HG03342 (cell line): Measurements from ENCODE around the gene FMNL1.
"Not testable (repeated sequence)": the region's sequence is repeated elsewhere in the genome, so short reads cannot be mapped to it uniquely, and the experiment has no call there.

Experiments
- ATAC-seq: cut with Tn5 transposase; IDR thresholded peaks from one replicate; pipeline ENCODE4 v1.9.1; 2021; ENCODE audit warnings: mild to moderate bottlenecking, moderate library complexity; ENCODE audit not compliant: unreplicated experiment

FMNL1 gene

DNA sequence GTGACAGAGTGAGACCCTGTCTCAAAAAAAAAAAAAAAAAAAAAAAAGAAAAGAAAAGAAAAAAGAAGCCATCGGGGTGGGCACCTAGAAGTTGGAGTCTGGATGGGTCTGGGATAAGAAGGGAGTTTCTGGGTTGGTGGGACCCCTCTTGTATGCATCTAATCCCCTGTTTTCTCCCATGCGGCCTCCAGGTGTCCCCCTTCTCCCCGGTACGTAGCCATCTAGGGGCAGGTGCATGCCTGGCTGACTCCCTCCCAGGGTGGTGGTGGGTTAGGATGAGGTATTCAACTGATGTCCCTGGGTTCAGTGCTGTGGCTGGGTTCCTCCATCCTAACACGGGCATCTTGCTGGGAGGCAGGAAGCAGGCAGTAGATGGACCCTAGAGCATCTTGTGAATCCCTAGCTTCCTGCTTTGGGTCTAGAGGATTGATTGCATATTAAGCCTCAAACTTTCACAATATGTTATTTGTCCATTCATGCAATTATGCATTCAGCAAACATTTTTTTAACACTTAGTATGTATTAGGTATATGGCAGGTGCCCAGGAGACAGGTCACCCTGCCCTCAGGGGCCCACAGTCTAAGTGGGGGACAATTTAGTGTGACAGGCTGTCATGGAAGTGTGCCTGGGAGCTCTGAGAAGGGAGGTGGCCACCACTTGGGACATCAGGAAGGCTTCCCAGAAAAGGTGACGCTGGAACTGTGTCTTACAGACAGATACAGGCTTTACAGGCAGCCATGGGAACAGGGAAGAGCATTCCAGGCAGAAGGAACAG is 13.1 kb downstream of the FMNL1 start:
- no peak for ATAC-seq

DNA sequence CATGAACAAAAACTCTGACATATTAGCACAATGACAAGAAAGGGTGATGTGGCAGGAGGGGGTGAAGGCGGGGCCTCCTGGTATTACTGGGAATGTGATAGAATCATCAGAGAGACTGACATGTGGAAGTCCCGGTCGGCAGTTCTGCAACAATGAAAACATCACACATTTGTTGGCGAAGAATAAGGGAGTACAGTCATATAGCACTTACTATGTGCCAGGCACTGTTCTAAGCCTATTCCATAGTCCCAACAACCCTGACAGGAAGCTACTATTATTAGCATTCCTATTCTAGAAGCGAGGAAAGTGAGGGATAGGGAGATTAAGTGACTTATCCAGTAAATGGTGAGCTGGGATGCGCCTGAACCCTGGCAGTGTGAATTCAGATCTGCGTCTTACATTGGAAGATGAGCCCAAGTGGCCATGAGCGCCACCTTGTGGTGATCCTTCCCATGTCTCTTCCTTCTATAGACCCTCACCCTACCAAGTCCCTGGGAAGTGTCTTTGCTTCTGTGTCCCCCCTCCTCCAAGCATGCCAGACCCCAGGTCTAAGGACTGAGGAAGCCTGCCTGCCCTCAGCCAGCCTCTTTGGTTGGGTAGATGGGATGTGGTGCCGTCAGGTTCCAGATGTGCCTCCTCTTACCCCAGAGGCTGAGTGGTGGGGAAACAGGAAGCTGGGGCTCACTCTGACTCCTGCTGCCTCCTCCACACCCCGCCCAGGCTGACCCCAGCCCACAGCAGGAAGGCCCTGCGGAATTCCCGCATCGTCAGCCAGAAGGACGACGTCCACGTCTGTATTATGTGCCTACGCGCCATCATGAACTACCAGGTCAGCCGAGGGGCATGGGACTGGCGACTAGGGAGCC is 14.0 kb downstream of the FMNL1 start:
- no peak for ATAC-seq

GRCh38 chr17:45236282-45236606 is 14.6 kb downstream of the FMNL1 start:
- ATAC-seq: no peak

DNA sequence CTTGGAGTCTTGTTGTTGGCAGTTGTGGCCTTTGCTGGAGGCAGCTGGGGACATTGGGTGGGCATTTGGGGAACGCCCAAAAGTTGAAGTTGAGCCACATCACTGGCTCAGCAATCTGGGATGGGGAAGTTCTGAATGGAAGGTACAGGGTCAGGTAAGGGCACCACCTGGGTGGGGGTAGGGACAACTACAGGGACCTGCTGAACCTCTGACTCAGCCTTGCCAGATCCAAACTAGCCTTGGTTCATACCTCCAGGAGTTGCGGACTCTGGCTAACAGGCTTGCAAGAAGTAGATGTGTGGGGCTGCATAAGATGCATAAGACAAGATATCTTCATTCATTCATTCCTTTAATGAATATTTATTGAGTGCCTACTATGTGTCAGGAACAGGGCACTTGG is 16.0 kb downstream of the FMNL1 start:
- no peak for ATAC-seq

DNA sequence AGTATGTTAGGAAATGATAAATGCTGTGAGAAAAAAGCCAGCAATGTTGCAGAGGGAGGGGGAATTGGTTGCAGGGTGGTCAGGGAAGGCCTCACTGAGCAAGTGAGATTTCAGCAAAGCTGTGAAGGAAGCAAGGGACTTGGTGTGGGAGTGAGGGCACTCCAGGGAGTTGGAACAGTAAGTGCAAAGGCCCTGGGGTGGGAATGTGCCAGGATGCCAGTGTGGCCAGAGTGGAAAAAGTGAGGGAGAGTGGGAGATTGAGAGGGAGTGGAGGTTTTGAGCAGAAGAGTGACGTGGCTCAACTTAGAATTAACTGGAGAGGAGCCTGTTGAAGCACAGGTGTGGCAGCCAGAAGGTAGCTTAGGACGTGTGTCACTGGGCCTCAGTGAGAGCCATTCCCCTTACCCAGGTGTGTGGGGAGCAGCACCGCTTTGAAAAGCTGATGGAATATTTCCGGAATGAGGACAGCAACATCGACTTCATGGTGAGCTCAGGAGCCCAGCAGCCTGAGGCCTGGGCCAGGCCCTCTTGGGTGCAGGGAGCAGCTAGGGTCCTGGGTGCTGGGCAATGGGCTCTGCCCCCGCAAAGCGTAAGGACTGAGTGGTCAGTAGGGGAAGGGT is 16.6 kb downstream of the FMNL1 start:
- ATAC-seq: no peak

DNA sequence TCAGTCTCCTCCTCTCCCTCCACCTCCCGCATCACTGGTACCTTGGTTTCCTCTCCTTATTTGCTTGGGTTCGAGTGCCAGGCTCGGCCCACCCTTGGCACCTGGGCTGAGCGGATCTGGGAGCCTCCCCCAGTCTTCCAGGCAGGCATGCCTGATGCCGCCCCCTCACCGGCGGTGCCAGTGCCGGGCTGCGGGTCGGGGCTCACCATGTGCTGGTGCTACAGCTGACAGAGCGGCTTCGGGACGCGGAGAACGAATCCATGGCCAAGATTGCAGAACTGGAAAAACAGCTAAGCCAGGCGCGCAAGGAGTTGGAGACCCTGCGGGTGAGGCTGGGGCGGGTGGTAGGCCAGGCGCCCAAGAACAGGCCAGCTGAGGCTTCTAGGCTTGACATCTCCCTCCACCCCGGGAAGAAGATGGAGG is 19.2 kb downstream of the FMNL1 start:
- no peak for ATAC-seq

GRCh38 chr17:45241328-45242028 is 19.8 kb downstream of the FMNL1 start:
- no peak for ATAC-seq

GRCh38 chr17:45242029-45242414 is 20.3 kb downstream of the FMNL1 start:
- ATAC-seq: no peak

DNA sequence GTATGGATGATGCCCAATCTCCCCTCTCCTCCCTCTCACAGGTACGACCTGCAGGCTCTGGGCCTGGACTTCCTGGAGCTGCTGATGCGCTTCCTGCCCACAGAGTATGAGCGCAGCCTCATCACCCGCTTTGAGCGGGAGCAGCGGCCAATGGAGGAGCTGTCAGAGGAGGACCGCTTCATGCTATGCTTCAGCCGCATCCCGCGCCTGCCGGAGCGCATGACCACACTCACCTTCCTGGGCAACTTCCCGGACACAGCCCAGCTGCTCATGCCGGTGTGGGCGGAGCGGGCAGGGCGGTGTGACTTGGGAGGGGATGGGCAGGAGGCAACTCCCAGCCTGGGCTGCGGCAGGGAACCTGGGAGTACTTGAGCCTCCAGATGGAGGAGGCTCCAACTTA is 22.1 kb downstream of the FMNL1 start:
- no peak for ATAC-seq

DNA sequence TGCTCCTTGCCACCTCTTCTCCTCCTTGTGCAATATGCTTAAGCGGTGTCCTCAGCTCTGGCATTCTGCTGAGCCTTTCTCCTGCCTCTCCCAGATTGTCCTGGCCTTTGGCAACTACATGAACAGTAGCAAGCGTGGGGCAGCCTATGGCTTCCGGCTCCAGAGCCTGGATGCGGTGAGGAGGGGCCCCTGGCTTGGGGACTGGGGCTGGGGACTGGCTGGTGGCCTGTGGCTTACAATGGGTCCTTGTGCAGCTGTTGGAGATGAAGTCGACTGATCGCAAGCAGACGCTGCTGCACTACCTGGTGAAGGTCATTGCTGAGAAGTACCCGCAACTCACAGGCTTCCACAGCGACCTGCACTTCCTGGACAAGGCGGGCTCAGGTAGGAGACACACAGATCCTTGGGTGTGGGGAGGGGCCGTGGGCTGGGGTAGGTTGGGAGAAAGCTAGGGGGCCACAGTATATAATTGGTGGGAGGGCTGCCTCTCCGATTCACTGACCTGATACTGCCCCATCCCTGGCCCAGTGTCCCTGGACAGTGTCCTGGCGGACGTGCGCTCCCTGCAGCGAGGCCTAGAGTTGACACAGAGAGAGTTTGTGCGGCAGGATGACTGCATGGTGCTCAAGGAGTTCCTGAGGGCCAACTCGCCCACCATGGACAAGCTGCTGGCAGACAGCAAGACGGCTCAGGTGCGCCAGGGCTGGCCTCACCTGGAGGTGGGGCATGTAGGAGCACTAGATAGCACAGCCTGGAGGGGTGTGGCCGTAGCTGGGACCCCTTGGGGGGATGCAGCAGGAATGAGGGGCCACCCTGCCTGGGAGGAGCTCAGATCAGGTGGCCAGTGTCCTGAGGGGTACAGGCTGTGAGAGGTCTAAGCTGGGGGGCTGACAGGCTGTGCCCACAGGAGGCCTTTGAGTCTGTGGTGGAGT is 23.3 kb downstream of the FMNL1 start:
- no peak for ATAC-seq

- ATAC-seq: no peak
Observed at GRCh38 chr17:45246338-45246737, 24.7 kb downstream of the FMNL1 start.

GRCh38 chr17:45246861-45247428 is 25.3 kb downstream of the FMNL1 start:
- ATAC-seq: no peak

DNA sequence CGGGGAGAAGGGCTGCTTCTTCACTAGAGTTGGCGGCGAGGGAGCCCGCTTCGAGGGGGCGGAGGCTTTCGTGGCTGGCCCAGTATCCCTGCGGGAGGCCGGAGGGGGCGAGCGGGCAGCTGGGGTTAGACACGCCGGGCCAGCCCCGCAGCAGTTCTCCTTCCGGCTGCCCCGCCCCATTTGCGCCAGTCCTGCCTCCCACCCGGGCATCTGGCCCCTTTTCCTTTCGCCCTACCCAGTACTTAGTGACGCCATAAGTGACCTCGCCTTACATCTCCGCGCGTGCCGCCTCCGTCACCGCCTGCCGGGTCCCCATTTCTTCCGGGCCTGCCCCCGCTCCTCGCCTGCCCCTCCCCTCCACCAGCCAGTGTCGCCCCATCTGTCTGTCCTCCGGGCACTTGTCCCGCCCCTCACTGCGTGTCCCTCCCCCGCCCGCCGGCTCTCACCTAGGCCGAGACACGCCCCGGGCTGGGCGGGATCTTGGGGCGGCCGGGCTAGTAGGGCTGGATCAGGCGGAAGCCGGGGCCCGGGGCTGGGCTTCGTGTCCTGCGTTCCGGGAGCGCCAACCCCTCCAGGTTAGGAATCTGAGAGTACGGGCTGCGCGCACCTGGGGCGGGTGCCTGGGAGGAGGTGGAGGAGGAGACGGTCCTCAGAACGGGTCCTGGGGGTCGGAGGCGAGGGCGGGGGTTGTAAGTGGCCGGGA is 25.9 kb downstream of the FMNL1 start:
- peak; percentile 76 for ATAC-seq

DNA sequence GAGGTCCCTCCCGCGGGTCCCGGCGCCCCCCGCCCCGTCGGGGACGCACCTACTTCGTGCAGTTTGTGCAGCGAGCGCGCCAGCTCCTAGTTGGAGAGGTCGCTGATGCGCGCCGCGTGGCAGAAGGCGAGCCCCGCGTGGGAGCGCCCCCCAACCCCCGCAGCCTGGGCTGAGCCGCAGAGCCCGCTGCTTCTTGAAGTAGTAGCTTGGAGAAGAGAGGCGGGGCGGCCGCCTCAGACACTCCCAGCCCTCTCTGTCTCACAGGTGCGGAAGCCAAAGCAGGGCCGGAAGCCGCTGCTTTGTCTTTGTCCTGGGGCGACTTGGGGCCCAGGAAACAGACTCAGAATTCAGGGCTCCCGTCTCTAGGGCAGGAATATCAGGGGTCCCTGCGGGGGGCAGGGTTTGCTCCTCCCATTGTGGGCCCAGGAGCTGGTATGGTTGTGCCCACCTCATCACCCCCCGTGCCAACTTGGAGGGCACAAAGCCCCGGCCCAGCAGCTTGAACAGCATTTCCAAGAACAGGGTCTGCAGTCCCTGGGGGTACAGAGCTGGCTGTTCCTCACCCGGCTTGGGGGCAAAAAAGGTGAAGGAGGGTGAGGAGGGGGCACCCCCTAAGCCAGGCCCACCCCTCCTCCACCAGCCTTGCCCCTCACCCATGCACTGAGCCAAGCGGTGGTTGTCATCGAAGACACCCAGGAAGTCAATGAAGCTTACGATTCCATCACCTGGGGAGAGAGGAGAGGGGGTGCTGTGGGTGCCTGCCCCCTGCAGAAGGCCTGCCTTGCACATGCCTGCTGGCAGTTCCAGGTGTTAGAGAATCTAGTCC is 26.7 kb downstream of the FMNL1 start:
- peak; percentile 41 for ATAC-seq

DNA sequence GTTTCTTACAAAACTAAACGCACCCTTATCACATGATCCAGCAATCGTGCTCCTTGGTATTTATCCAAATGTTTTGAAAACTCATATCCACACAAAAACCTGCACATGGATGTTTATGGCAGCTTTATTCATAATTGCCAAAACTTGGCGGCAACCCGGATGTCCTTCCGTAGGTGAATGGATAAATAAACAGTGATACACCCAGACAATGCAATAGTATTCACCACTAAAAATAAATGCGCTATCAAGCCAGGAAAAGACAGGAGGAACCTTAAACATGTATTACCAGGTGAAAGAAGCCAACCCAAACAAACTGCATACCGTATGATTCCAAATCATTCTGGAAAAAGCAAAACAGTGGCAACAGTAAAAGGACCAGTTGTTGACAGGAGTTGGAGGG is 30.2 kb downstream of the FMNL1 start:
- ATAC-seq: no peak

DNA sequence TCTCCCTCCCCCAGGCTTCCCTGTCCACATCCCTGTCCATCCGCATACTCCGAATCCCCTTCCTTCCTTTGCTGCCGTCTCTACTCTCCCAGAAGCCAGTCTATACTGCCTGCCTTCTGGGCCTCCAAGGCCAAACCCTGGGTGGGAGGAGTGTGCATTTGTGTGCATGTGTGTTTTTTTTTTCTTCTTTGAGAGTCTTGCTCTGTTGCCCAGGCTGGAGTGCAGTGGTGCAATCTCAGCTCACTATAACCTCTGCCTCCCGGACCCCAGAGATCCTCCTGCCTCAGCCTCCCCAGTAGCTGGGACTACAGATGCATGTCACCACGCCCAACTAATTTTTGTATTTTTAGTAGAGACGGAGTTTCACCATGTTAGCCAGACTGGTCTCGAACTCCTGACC is 31.6 kb downstream of the FMNL1 start:
- not testable (repeated sequence) for ATAC-seq

DNA sequence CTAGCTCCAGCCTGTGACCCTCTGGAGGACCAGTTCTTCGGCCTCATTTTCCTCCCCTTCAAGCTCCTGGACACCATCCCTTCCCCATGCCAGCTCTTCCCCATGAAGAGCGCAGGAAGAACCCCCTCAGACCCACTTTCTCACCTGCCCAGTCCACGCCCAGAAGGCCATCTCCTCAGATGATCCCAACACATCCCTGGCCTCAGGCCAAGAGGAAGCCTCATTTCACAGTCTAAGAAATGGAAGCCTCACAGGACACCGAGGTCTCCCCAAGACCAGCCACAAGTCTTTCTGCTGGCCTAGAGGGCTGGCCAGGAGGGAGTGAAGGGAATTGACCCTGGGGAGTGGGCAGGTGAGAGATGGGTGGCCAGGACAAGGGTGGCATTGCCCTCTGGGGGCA is 32.2 kb downstream of the FMNL1 start:
- ATAC-seq: no peak

GRCh38 chr17:45255358-45255757 is 33.7 kb downstream of the FMNL1 start:
- no peak for ATAC-seq
